ENCODE measurements around the gene PBRM1.

PBRM1 gene

DNA sequence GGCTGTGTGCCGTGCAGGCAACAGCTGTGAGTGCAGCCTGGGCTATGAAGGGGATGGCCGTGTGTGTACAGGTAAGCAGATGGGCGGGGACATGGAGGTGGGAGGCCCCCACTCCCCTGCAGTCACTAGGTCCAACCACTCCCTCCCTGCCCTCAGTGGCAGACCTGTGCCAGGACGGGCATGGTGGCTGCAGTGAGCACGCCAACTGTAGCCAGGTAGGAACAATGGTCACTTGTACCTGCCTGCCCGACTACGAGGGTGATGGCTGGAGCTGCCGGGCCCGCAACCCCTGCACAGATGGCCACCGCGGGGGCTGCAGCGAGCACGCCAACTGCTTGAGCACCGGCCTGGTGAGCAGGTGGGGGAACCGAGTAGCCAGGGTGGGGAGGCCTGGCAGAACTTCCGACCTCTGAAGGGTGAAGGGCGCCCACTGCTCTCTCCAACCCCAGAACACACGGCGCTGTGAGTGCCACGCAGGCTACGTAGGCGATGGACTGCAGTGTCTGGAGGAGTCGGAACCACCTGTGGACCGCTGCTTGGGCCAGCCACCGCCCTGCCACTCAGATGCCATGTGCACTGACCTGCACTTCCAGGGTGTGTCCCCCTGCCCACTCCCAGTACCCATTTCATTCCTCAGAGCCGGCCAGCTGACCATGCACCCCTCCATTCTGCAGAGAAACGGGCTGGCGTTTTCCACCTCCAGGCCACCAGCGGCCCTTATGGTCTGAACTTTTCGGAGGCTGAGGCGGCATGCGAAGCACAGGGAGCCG is 163.6 kb downstream of the PBRM1 start:
- no peak for DNase-seq

DNA sequence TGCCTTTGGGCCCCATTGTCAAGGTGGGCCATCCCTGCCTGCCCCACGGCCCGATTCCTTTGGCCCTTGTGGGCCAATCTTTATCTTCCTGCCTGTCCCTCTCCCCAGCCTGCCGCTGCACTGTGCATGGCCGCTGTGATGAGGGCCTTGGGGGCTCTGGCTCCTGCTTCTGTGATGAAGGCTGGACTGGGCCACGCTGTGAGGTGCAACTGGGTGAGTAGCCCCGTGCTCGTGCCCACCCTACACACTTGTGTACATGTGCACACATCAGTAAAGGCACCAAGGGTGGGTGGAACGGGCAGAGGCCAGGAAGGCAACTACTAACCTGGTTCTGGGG is 164.3 kb downstream of the PBRM1 start:
- no peak for DNase-seq

GRCh38 chr3:52520716-52521487 is 164.8 kb downstream of the PBRM1 start:
- no peak for DNase-seq

- no peak for DNase-seq
These were observed 165.5 kb downstream of the PBRM1 start for GRCh38 chr3:52520141-52520667.

DNA sequence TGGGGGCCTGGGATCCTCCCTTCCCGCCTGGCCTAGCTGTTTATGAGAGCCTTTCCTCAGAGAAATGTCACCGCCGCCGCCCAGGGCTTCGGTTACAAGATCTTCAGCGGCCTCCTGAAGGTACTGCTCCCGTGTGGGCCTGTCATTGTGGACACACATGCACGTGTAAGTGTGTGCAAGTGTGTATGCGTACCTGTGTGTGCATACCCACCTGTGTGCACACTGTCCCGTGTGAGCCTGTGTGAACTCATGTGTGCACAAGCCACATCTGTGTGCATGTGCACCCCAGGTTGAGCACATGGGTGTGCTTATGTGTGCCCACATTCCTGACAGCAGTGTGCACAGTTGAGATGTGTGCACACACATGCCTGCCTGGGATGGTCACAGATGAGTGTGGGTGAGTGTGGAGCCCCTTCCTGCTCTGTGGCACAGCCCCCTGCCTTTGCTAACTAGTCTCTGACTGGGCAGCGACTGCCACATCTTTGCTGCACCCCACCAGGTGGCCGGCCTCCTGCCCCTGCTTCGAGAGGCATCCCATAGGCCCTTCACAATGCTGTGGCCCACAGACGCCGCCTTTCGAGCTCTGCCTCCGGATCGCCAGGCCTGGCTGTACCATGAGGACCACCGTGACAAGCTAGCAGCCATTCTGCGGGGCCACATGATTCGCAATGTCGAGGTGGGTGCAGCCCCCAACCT is 166.1 kb downstream of the PBRM1 start:
- DNase-seq, result no peak

DNA sequence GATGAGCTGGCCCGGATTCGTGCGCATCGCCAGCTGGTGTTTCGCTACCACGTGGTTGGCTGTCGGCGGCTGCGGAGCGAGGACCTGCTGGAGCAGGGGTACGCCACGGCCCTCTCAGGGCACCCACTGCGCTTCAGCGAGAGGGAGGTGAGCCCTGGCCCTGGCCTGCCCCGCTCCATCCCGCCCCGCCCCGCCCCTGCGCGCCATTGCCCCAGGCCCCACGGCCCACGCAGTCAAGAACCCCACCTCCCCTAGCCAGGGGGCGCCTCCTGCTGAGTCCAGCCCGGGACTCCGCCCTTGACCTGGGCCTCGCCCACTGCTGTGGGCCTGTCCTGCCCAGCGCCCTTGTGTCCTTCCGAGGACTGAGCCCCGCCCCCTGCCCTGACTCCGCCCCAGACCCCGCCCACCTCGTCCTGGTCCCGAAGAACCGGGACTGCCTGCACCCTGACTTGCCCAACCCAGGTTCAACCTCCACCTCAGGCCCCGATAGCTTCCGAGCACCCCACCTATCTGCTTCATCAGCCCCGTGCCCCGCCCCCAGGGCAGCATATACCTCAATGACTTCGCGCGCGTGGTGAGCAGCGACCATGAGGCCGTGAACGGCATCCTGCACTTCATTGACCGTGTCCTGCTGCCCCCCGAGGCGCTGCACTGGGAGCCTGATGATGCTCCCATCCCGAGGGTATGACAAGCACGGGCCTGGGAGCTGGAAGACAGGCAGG is 166.8 kb downstream of the PBRM1 start:
- no peak for DNase-seq

GRCh38 chr3:52517796-52518722 is 167.7 kb downstream of the PBRM1 start:
- no peak for DNase-seq

- DNase-seq, result no peak
These were observed 169.1 kb downstream of the PBRM1 start for GRCh38 chr3:52516509-52517195.

GRCh38 chr3:52515192-52515591 is 170.5 kb downstream of the PBRM1 start:
- no peak for DNase-seq

- no peak for DNase-seq
These were observed 171.1 kb downstream of the PBRM1 start for GRCh38 chr3:52514576-52514975.

DNA sequence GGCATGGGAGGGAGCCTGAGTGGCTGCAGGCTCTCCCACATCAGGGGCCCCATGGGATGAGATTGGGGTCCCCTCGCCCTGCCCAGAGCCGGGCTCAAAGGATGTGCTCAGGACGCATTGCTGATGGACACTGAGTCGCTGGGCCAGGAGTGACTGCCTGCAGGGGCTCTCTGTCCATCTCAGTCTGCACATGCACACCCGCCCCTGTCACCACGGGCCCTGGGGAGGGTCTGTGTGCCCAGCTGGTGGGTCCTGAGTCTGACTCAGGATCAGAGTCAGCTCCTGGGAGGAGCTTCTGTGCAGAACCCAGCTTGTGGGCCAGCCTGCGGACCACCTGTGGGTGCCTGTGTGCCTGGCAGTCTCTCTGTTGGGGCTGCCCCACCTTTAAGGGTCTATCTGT is 172.4 kb downstream of the PBRM1 start:
- DNase-seq, result no peak

DNA sequence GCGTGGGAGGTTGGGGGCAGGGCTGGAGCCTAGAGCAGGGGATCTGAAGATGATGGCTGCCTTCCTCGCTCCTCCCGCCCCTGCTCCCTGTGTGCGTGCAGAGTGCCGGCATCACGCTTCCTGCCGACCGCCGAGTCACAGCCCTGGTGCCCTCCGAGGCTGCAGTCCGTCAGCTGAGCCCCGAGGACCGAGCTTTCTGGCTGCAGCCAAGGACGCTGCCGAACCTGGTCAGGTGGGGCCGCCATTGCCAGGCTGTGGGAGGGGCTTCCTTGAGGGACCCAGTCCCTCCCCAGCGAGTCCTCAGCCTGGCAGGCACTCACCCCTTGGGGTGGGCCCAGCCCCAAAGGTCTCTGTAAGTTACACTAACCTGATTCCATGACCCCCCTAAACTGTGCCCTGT is 173.0 kb downstream of the PBRM1 start:
- no peak for DNase-seq

- no peak for DNase-seq
These were observed 173.6 kb downstream of the PBRM1 start for GRCh38 chr3:52512105-52512504.

DNA sequence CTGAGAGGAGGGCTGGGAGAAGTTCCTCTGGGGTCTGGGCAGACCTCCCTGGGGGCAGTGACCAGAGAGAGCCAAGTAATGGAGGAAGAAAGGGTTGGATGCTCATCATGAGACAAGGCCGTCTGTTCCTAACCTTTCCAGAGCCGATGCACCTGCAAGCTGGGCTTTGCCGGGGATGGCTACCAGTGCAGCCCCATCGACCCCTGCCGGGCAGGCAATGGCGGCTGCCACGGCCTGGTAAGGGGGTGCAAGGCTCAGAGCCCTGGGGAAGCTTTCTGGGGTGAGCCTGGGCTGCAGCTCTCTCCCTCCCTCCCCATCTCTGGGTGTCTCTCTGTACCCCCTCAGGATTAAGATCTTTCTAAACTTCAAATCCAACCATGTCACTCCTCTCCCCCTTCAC is 174.2 kb downstream of the PBRM1 start:
- no peak for DNase-seq

- no peak for DNase-seq
These were observed 175.9 kb downstream of the PBRM1 start for GRCh38 chr3:52509753-52510328.

DNA sequence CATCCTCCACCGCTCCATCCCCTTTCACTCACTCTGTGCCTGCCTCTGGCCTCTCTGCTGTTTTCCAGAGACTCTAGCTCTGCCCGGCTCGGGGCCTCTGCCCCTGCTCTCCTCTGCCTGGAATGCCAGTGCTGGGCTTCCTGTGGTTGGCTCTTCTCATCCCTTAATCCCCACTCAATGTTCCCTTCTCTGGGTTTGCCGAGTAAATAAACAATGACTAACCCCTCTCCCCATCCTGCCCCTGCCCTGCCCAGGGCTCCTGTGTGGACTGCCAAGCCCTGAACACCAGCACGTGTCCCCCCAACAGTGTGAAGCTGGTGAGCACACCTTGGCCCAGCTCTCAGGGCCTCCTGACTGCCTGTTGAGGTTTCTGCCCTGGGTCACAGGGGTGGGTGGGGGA is 178.4 kb downstream of the PBRM1 start:
- no peak for DNase-seq

GRCh38 chr3:52506266-52506966 is 179.3 kb downstream of the PBRM1 start:
- DNase-seq, result no peak

DNA sequence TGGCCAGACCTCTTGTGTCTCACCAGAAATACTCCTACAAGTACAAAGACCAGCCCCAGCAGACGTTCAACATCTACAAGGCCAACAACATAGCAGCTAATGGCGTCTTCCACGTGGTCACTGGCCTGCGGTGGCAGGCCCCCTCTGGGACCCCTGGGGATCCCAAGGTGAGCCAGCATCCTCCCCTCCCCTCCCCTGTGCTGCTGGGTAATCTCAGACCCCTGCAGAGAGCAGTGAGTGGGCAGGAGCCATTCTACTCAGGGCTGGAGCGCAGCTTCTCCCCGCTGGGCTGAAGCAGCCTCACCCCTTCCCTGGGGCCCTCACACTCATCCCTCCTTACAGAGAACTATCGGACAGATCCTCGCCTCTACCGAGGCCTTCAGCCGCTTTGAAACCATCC is 180.7 kb downstream of the PBRM1 start:
- DNase-seq, result no peak

DNA sequence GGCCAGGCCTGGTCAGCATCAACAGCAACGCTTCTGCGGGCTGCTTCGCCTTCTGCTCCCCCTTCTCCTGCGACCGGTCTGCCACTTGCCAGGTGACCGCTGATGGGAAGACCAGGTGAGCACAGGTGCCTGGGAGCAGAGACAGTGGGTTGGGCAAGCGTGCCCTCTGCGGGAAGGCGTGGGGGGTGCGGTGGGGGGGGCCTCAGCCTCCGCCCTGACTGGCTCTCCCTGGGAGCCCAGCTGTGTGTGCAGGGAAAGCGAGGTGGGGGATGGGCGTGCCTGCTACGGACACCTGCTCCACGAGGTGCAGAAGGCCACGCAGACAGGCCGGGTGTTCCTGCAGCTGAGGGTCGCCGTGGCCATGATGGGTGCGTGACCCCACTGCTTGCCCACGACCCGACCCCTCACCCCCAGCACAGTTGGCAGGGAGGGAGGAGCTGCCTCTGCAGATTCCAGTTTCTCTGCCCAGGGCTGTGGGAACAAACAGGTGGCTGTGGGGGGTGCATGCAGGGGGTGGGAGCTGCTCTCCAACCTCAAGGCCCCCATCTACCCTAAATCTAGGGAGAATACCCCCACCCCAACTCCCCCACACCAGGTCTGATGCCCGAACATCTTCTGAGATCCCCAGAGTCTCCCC is 181.8 kb downstream of the PBRM1 start:
- no peak for DNase-seq
